Measurements from ENCODE around the gene ZC3HAV1. TPM values are rescaled to one million over a fixed set of nuclear protein-coding genes. Genes with fewer than 3 reads are reported as not detected.
A peak's percentile ranks its signal among the peaks of the same experiment; 100 is the strongest.

Gene ZC3HAV1
- total and polyA plus RNA-seq, 9 of the 15 experiments (the other 6 are each of a cell fraction or from before 2014, with no cell fraction given): 11.9 to 40.5 (median 23.9) TPM

GRCh38 chr7:139124084-139124914 is 14.8 kb upstream of the ZC3HAV1 start (continued):
- TF ChIP-seq ARID3B (CRISPR knock-in tag; IDR thresholded peaks at IDR 0.05; ENCODE audit: borderline replicate concordance) (no peak), ASH1L (IDR thresholded peaks at IDR 0.05; ENCODE audit: borderline replicate concordance, low read depth, partially characterized antibody) (no peak), DIDO1 (tag; IDR thresholded peaks at IDR 0.05; ENCODE audit: low read depth) (no peak), PBX2 (CRISPR knock-in tag; IDR thresholded peaks at IDR 0.05; ENCODE audit: low read depth) (no peak), PBX2 (tag; conservative IDR thresholded peaks at IDR 0.05; ENCODE audit: low read depth) (peak; percentile 88), ZNF551 (CRISPR knock-in tag; IDR thresholded peaks at IDR 0.05) (0 out of 2 replicates have a peak, but pooled peaks have one; percentile 53), TFAM (CRISPR knock-in tag; conservative IDR thresholded peaks at IDR 0.05) (no peak), HDGF (IDR thresholded peaks at IDR 0.05) (no peak), MCM3 (IDR thresholded peaks at IDR 0.05) (no peak), CXXC5 (CRISPR knock-in tag; IDR thresholded peaks at IDR 0.05) (peak; percentile 65), TCF7L2 (IDR thresholded peaks at IDR 0.05; ENCODE audit: low read depth, low read length) (no peak), RFX5 (IDR thresholded peaks at IDR 0.05; ENCODE audit: low read depth, low read length) (no peak), USF1 (CRISPR knock-in tag; IDR thresholded peaks at IDR 0.05) (no peak), ZNF507 (tag; conservative IDR thresholded peaks at IDR 0.05) (no peak), ZNF175 (CRISPR knock-in tag; IDR thresholded peaks at IDR 0.05; ENCODE audit: low read depth) (peak; percentile 94), ZNF134 (CRISPR knock-in tag; conservative IDR thresholded peaks at IDR 0.05) (no peak), ZNF778 (CRISPR knock-in tag; IDR thresholded peaks at IDR 0.05) (no peak), NFATC3 (IDR thresholded peaks at IDR 0.05) (peak; percentile 40; the same call in 1 of the 2 replicates), E2F8 (IDR thresholded peaks at IDR 0.05; ENCODE audit: low read depth, partially characterized antibody) (peak; percentile 56), SETDB1 (IDR thresholded peaks at IDR 0.05; ENCODE audit: low read length) (peak; percentile 82), NFE2 (IDR thresholded peaks at IDR 0.05; ENCODE audit: low read depth) (peak; percentile 73)

Data from K562 (cell line).